Measurements from ENCODE around the gene CD14. TPM values are rescaled to one million over a fixed set of nuclear protein-coding genes. Genes with fewer than 3 reads are reported as not detected.

CD14 gene
- total and polyA plus RNA-seq, 2 donors (not counting 3 experiments of a cell fraction or from before 2014, with no cell fraction given) = 0.33 to 3.7 TPM

DNA sequence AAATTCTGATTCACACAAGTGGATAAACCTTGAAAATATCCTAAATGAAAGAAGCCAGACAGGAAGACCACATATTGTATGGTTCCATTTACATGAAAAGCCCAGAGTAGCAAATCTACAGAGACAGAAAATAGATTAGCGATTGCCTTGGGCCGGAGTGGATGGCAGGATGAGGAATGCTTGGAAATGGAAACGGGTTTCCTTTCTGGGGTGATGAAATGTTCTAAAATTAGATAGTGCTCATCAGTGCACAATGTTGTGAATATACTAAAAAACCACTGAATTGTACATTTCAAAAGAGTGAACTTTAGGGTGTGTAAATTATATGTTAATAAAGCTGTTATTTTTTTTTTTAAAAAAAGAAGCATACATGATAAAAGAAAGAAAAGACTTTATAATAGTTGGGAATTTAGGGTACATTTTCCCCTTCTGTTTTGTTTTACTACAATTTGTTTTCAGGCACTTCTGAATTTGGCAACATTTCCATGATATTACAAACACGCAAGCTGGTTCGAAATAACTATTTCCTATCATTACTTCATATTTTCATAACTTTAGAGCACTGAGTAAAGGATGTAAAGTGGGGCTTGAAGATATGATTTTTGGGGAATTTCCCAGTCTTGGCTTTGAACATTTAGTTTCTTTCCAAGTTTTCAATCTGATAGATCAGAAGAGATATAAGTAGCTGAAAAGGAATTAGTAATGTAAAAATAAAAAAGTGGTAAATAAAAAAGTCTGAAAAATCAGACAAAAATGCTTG is 44.5 kb downstream of the CD14 start:
- Histone ChIP-seq H3K9ac (replicated peaks; ENCODE audit: extremely low read depth, insufficient read depth, low read length) (peak overlapping the region; percentile 23), H3K4me1 (ENCODE audit: control insufficient read depth, extremely low read depth, insufficient read depth, low read length) (peaks cover 23% of the 10 kb centered on the region), H2AFZ (ENCODE audit: low read depth, low read length) (peak overlapping the region; percentile 79), H3K4me2 (ENCODE audit: insufficient read depth, low read length) (peak overlapping the region; percentile 58), H3K27ac (ENCODE audit: insufficient read depth, low read depth, low read length) (peak overlapping the region; percentile 22), H3K9me1 (replicated peaks; ENCODE audit: control insufficient read depth, extremely low read depth, insufficient read depth, low read length) (no peaks in the 10 kb centered on the region), H4K20me1 (replicated peaks; ENCODE audit: control insufficient read depth, extremely low read depth, insufficient read depth, low read length) (no peaks in the 10 kb centered on the region), H3K79me2 (ENCODE audit: control insufficient read depth, insufficient read depth, low read length) (no peaks in the 10 kb centered on the region), H3K27me3 (ENCODE audit: control insufficient read depth in 2 of 2, insufficient read depth in 2 of 2, low read length in 2 of 2) (no peaks in the 10 kb centered on the region), H3K9me3 (replicated peaks; ENCODE audit: control insufficient read depth, insufficient read depth, low read length) (no peaks in the 10 kb centered on the region), H3K36me3 (ENCODE audit: control insufficient read depth in 2 of 2, extremely low read depth in 1 of 2, insufficient read depth in 2 of 2, low read length in 2 of 2) (no peaks in the 10 kb centered on the region), H3K4me3 (replicated peaks in 1 of 3; ENCODE audit: insufficient read depth in 1 of 3, low read depth in 1 of 3, low read length in 3 of 3) (no peak overlapping the region)
- FAIRE-seq = no peak
- dilution Hi-C loops (cut with MboI; ENCODE audit: extremely low pct_ligation_motif_present, low sequenced_read_pairs) = no loop called here
- ChIA-PET POLR2A (interaction anchor here (0.7 kb wide), 1 partner anchor 44 kb away, joined by 3 read pairs; no protein-coding TSS in a partner anchor), CTCF (interaction anchor here (1.0 to 2.3 kb wide), 5 partner anchors 12 to 225 kb away, joined by 3 to 10 read pairs (median 5); partner anchors contain the start of gene CD14)
- TF ChIP-seq MYC (IDR thresholded peaks at IDR 0.05; ENCODE audit: low read depth, low read length) = no peak
- TF ChIP-seq, protein P1, sequence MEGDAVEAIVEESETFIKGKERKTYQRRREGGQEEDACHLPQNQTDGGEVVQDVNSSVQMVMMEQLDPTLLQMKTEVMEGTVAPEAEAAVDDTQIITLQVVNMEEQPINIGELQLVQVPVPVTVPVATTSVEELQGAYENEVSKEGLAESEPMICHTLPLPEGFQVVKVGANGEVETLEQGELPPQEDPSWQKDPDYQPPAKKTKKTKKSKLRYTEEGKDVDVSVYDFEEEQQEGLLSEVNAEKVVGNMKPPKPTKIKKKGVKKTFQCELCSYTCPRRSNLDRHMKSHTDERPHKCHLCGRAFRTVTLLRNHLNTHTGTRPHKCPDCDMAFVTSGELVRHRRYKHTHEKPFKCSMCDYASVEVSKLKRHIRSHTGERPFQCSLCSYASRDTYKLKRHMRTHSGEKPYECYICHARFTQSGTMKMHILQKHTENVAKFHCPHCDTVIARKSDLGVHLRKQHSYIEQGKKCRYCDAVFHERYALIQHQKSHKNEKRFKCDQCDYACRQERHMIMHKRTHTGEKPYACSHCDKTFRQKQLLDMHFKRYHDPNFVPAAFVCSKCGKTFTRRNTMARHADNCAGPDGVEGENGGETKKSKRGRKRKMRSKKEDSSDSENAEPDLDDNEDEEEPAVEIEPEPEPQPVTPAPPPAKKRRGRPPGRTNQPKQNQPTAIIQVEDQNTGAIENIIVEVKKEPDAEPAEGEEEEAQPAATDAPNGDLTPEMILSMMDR (IDR thresholded peaks at IDR 0.05; ENCODE audit: extremely low read depth in 1 of 2, insufficient read depth in 1 of 2, low read depth in 1 of 2, low read length in 2 of 2) = no peak
- no peak for TF ChIP-seq JUN (IDR thresholded peaks at IDR 0.05; ENCODE audit: borderline replicate concordance, insufficient read depth, insufficient read length, low read depth)
- no peak for TF ChIP-seq GATA2 (IDR thresholded peaks at IDR 0.05; ENCODE audit: insufficient read depth, insufficient read length, low read depth, low read length)
- TF ChIP-seq FOS (IDR thresholded peaks at IDR 0.05; ENCODE audit: borderline replicate concordance, insufficient read depth, low read length) = no peak
- TF ChIP-seq EZH2 (IDR thresholded peaks at IDR 0.05; ENCODE audit: borderline replicate concordance, low read depth, low read length, severe bottlenecking) = no peak
- TF ChIP-seq POLR2AphosphoS5 (IDR thresholded peaks at IDR 0.05; ENCODE audit: insufficient read depth, low read depth, low read length) = no peak
- TF ChIP-seq, protein P2, sequence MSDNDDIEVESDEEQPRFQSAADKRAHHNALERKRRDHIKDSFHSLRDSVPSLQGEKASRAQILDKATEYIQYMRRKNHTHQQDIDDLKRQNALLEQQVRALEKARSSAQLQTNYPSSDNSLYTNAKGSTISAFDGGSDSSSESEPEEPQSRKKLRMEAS (IDR thresholded peaks at IDR 0.05; ENCODE audit: insufficient read depth, insufficient read length) = no peak
- DNase-seq (ENCODE audit: low read depth, low spot score) = peak; percentile 61
- intact Hi-C loops (cut with micrococcal nuclease) = loop anchor here (2.0 kb wide), 1 partner anchor 20 kb away; no protein-coding TSS in a partner anchor
- BruUV-seq (replicated peaks) = no TSS peak

Measured in endothelial cell of umbilical vein (primary cell).